ENCODE results near the gene LYPD1.

DNA sequence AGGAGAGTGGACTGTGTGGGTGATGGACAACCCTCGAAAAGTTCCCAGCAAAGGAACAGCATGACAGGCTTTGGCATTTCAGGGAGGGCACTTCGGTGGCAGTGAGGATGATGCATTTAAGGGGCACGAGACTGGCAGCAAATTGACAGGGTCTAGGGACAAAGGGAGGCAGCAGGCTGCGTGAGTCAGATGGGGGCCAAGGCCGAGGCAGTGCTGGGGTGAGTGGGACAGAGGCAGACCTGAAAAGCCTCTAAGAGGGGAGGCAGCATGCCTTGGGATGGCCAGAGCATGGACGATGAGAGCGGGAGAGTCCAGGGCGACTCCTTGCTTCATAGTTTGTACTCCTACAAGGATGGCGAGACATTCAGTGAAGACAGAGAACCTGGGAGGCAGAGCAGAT is 49.5 kb upstream of the LYPD1 start:
- TF ChIP-seq, protein P1, sequence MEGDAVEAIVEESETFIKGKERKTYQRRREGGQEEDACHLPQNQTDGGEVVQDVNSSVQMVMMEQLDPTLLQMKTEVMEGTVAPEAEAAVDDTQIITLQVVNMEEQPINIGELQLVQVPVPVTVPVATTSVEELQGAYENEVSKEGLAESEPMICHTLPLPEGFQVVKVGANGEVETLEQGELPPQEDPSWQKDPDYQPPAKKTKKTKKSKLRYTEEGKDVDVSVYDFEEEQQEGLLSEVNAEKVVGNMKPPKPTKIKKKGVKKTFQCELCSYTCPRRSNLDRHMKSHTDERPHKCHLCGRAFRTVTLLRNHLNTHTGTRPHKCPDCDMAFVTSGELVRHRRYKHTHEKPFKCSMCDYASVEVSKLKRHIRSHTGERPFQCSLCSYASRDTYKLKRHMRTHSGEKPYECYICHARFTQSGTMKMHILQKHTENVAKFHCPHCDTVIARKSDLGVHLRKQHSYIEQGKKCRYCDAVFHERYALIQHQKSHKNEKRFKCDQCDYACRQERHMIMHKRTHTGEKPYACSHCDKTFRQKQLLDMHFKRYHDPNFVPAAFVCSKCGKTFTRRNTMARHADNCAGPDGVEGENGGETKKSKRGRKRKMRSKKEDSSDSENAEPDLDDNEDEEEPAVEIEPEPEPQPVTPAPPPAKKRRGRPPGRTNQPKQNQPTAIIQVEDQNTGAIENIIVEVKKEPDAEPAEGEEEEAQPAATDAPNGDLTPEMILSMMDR (IDR thresholded peaks at IDR 0.05): no peak
- TF ChIP-seq POLR2A (IDR thresholded peaks at IDR 0.05): no peak

Measured in right lobe of liver (tissue), 4 donors.